Transverse colon (tissue), 4 donors: ENCODE data around the gene SPTBN4. TPM values are rescaled to one million over a fixed set of nuclear protein-coding genes. Genes with fewer than 3 reads are reported as not detected.

Experiments
- DNase-seq: peaks from one replicate; pipeline ENCODE4 v3.0.0-alpha.2; 2019
- H3K27ac ChIP-seq, 4 donors: fragments of 200-600 bp; sonication (generic); 2 replicates each; pipeline ENCODE4 v1.5.1; 2016 to 2018; ENCODE audit warnings: inconsistent platforms in 4 of 4
- H3K27me3 ChIP-seq: fragments of 200-600 bp; sonication (generic); 2 replicates; pipeline ENCODE4 v1.5.1; 2017; ENCODE audit warnings: inconsistent platforms
- H3K36me3 ChIP-seq, 4 donors: fragments of 200-600 bp; sonication (generic); 2 replicates each; pipeline ENCODE4 v1.5.1; 2017 to 2019; ENCODE audit warnings: inconsistent platforms in 4 of 4
- H3K4me1 ChIP-seq, 4 donors: fragments of 200-600 bp; sonication (generic); 2 replicates each; pipeline ENCODE4 v1.5.1; 2017 to 2020; ENCODE audit warnings: inconsistent platforms in 4 of 4
- H3K4me3 ChIP-seq, 4 donors: fragments of 200-600 bp; sonication (generic); 1 replicate in 1 of 4; 2 replicates in 3 of 4; pipeline versions ENCODE4 v1.5.1 to v1.6.1; 2017 to 2019; ENCODE audit warnings: inconsistent platforms in 4 of 4
- H3K9me3 ChIP-seq, 2 donors: fragments of 200-600 bp; sonication (generic); 2 replicates each; pipeline ENCODE4 v1.5.1; 2017 to 2019; ENCODE audit warnings: inconsistent platforms in 2 of 2
- EP300 ChIP-seq: sonication (generic); formaldehyde crosslinking; IDR thresholded peaks from one replicate; pipeline ENCODE4 v1.6.1; 2017; ENCODE audit warnings: antibody characterized with exemption, low read depth
- POLR2A ChIP-seq: fragments of 450-650 bp; IDR thresholded peaks from one replicate; pipeline ENCODE4 v1.6.1; 2016; ENCODE audit warnings: antibody characterized with exemption, mild to moderate bottlenecking, moderate library complexity
- POLR2AphosphoS5 ChIP-seq, 3 donors: sonication (generic); formaldehyde crosslinking; IDR thresholded peaks; one replicate each; pipeline ENCODE4 v1.6.1; 2016; ENCODE audit warnings: antibody characterized with exemption in 3 of 3
- WGBS, 2 donors: methylation state at CpG; one replicate each; pipeline ENCODE4 v1.1.5; 2018; ENCODE audit warnings: low coverage in 1 of 2; 5-methylcytosine and 5-hydroxymethylcytosine counted together
- in situ Hi-C, 4 donors: fragments of 200-750 bp; cut with MboI; loops; one replicate each; pipeline versions ENCODE4 v1.15.0 to v1.15.1; 2017; ENCODE audit warnings: low sequenced_read_pairs in 3 of 4, low pct_ligation_motif_present in 1 of 4, low pct_unique_long_range_greater_than_20kb in 1 of 4
- intact Hi-C: fragments of 100-400 bp; cut with DNase I; formaldehyde crosslinking; loops from one replicate; pipeline ENCODE4 v1.15.1; 2023; ENCODE audit warnings: low total_unique reads
- total RNA-seq, 4 donors: library from RNA; depleted of rRNA; stranded (reverse); fragments of >200 nt; gene quantifications; one replicate each; pipeline ENCODE4 v1.1.0, GENCODE V29; 2016
- TF ChIP-seq, protein P1 (sequence below), 5 experiments: fragments of 200-600 bp in 3 of 5; fragments of 450-650 bp in 2 of 5; sonication (generic) in 3 of 5; IDR thresholded peaks; 1 replicate in 2 of 5; 2 replicates in 3 of 5; pipeline ENCODE4 v1.5.1; 2016 to 2017; ENCODE audit warnings: antibody characterized with exemption in 5 of 5, inconsistent platforms in 3 of 5, mild to moderate bottlenecking in 2 of 5, moderate library complexity in 1 of 5

The SPTBN4 gene
- total RNA-seq, 4 donors from 2014 or later, result under 0.01 to 1.5 (median 0.99) TPM

DNA sequence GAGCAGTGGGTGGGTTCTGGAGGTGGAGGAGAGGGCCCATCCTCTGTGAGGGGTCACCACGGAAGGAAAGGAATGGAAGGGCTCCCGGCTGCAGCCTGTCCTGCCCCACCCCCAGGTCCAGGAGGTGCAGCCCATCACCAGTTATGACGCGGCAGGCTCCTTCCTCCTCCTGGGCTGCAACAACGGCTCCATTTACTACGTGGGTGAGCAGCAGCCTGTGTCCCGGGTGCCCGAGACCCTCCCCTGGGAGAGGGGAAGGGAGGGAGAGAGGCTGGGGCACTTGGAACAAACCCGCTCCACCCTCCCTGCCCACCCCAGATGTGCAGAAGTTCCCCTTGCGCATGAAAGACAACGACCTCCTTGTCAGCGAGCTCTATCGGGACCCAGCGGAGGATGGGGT lies 116.5 kb downstream of the SPTBN4 start:
- H3K4me3 ChIP-seq, result no peak overlapping the region
- H3K9me3 ChIP-seq, result no peaks in the 10 kb centered on the region
- no peak for DNase-seq
- TF ChIP-seq POLR2A, result no peak
- no peak for TF ChIP-seq POLR2AphosphoS5 (IDR thresholded peaks at IDR 0.05)
- TF ChIP-seq, protein P1, sequence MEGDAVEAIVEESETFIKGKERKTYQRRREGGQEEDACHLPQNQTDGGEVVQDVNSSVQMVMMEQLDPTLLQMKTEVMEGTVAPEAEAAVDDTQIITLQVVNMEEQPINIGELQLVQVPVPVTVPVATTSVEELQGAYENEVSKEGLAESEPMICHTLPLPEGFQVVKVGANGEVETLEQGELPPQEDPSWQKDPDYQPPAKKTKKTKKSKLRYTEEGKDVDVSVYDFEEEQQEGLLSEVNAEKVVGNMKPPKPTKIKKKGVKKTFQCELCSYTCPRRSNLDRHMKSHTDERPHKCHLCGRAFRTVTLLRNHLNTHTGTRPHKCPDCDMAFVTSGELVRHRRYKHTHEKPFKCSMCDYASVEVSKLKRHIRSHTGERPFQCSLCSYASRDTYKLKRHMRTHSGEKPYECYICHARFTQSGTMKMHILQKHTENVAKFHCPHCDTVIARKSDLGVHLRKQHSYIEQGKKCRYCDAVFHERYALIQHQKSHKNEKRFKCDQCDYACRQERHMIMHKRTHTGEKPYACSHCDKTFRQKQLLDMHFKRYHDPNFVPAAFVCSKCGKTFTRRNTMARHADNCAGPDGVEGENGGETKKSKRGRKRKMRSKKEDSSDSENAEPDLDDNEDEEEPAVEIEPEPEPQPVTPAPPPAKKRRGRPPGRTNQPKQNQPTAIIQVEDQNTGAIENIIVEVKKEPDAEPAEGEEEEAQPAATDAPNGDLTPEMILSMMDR (IDR thresholded peaks at IDR 0.05), result no peak
- no peak for TF ChIP-seq EP300
- WGBS, 2 donors, result 90% methylated on average over 2 to 12 of the region's 14 CpGs
- in situ Hi-C loops, result loop anchor here in 1 of 4 donors (25.0 kb wide), 1 partner anchor 271 kb away; no protein-coding TSS in a partner anchor
- H3K4me1 ChIP-seq, result peaks cover 0 to 3% (median 0%) of the 10 kb centered on the region in 4 donors
- intact Hi-C loops, result no loop called here
- H3K27me3 ChIP-seq, result no peaks in the 10 kb centered on the region
- no peak overlapping the region for H3K27ac ChIP-seq
- peaks cover 0 to 33% (median 0%) of the 10 kb centered on the region in 4 donors for H3K36me3 ChIP-seq

- TF ChIP-seq POLR2AphosphoS5 (IDR thresholded peaks at IDR 0.05) (no peak), POLR2A (no peak), EP300 (no peak)
- TF ChIP-seq, protein P1 (IDR thresholded peaks at IDR 0.05), result no peak
- DNase-seq, result no peak
- 82% methylated on average over 5 of the region's 5 CpGs; no CpG with 5 or more reads in 1 of the 2 donors for WGBS, 2 donors
- no peaks in the 10 kb centered on the region for H3K27me3 ChIP-seq
- H3K4me1 ChIP-seq, result no peaks in the 10 kb centered on the region
- peaks cover 0 to 33% (median 0%) of the 10 kb centered on the region in 4 donors for H3K36me3 ChIP-seq
- H3K4me3 ChIP-seq, result no peak overlapping the region
- intact Hi-C loops, result no loop called here
- in situ Hi-C loops, result loop anchor here in 1 of 4 donors (25.0 kb wide), 1 partner anchor 272 kb away; no protein-coding TSS in a partner anchor
- H3K9me3 ChIP-seq, result no peaks in the 10 kb centered on the region
- H3K27ac ChIP-seq, result no peak overlapping the region
These were observed 117.2 kb downstream of the SPTBN4 start for GRCh38 chr19:40584007-40584406.

GRCh38 chr19:40585241-40585981 lies 118.6 kb downstream of the SPTBN4 start:
- TF ChIP-seq, protein P1 (IDR thresholded peaks at IDR 0.05), result no peak
- no peak for TF ChIP-seq POLR2A
- no peak for TF ChIP-seq POLR2AphosphoS5 (IDR thresholded peaks at IDR 0.05)
- TF ChIP-seq EP300, result no peak
- in situ Hi-C loops (loop anchor here in 1 of 4 donors (25.0 kb wide), 1 partner anchor 273 kb away; no protein-coding TSS in a partner anchor), intact Hi-C loops (no loop called here)
- H3K36me3 ChIP-seq, result peaks cover 0 to 29% (median 0%) of the 10 kb centered on the region in 4 donors
- no peak overlapping the region for H3K27ac ChIP-seq
- DNase-seq, result no peak
- no peaks in the 10 kb centered on the region for H3K27me3 ChIP-seq
- no peaks in the 10 kb centered on the region for H3K4me1 ChIP-seq
- no peaks in the 10 kb centered on the region for H3K9me3 ChIP-seq
- WGBS, 2 donors, result 42 to 83% methylated on average over 7 to 11 of the region's 11 CpGs
- no peak overlapping the region for H3K4me3 ChIP-seq

GRCh38 chr19:40585982-40586422 lies 119.2 kb downstream of the SPTBN4 start:
- no peaks in the 10 kb centered on the region for H3K4me1 ChIP-seq
- no peak overlapping the region for H3K4me3 ChIP-seq
- H3K27me3 ChIP-seq, result no peaks in the 10 kb centered on the region
- TF ChIP-seq POLR2A, result no peak
- TF ChIP-seq, protein P1 (IDR thresholded peaks at IDR 0.05), result no peak
- no peak for TF ChIP-seq EP300
- TF ChIP-seq POLR2AphosphoS5 (IDR thresholded peaks at IDR 0.05), result no peak
- no peak for DNase-seq
- H3K36me3 ChIP-seq, result peaks cover 0 to 25% (median 0%) of the 10 kb centered on the region in 4 donors
- WGBS, 2 donors, result 85 to 100% methylated on average over 1 to 2 of the region's 2 CpGs
- in situ Hi-C loops (loop anchor here in 1 of 4 donors (25.0 kb wide), 1 partner anchor 274 kb away; no protein-coding TSS in a partner anchor), intact Hi-C loops (no loop called here)
- no peak overlapping the region for H3K27ac ChIP-seq
- H3K9me3 ChIP-seq, result no peaks in the 10 kb centered on the region
